GM21381 (cell line): ENCODE results near the gene KCNMA1.

Source experiments
- ATAC-seq: cut with Tn5 transposase; IDR thresholded peaks from one replicate; pipeline ENCODE4 v1.9.1; 2021; ENCODE audit warnings: mild to moderate bottlenecking, moderate library complexity; ENCODE audit not compliant: unreplicated experiment

Gene KCNMA1

GRCh38 chr10:77315496-77316129, 322.0 kb downstream of the KCNMA1 start:
- ATAC-seq: no peak

- ATAC-seq: no peak
Measured at GRCh38 chr10:77313066-77313750, 324.4 kb downstream of the KCNMA1 start.

- no peak for ATAC-seq
Measured at GRCh38 chr10:77311186-77311585, 326.4 kb downstream of the KCNMA1 start.

GRCh38 chr10:77310288-77310840, 327.2 kb downstream of the KCNMA1 start:
- no peak for ATAC-seq

GRCh38 chr10:77309509-77309908, 328.1 kb downstream of the KCNMA1 start:
- ATAC-seq: no peak

GRCh38 chr10:77309092-77309491, 328.5 kb downstream of the KCNMA1 start:
- ATAC-seq: no peak

- ATAC-seq: no peak
Measured at GRCh38 chr10:77308084-77308732, 329.4 kb downstream of the KCNMA1 start.

- no peak for ATAC-seq
Measured at GRCh38 chr10:77306666-77307065, 330.9 kb downstream of the KCNMA1 start.

- no peak for ATAC-seq
Measured at GRCh38 chr10:77305650-77306632, 331.7 kb downstream of the KCNMA1 start.

GRCh38 chr10:77304192-77304591, 333.4 kb downstream of the KCNMA1 start:
- no peak for ATAC-seq

GRCh38 chr10:77301305-77301730, 336.3 kb downstream of the KCNMA1 start:
- no peak for ATAC-seq

GRCh38 chr10:77300682-77301302, 336.8 kb downstream of the KCNMA1 start:
- ATAC-seq: no peak

- ATAC-seq: no peak
Measured at GRCh38 chr10:77299320-77299719, 338.3 kb downstream of the KCNMA1 start.

- no peak for ATAC-seq
Measured at GRCh38 chr10:77297393-77297739, 340.2 kb downstream of the KCNMA1 start.

GRCh38 chr10:77296534-77297392, 340.8 kb downstream of the KCNMA1 start:
- no peak for ATAC-seq

GRCh38 chr10:77293773-77294172, 343.8 kb downstream of the KCNMA1 start:
- ATAC-seq: no peak

- no peak for ATAC-seq
Measured at GRCh38 chr10:77293347-77293746, 344.3 kb downstream of the KCNMA1 start.

GRCh38 chr10:77291596-77292505, 345.8 kb downstream of the KCNMA1 start:
- no peak for ATAC-seq
